HG02970 (cell line): ENCODE results near the gene MTMR3.

Experiments
- ATAC-seq: cut with Tn5 transposase; IDR thresholded peaks from one replicate; pipeline ENCODE4 v1.9.1; 2021; ENCODE audit warnings: mild to moderate bottlenecking, moderate library complexity, moderate number of reproducible peaks; ENCODE audit not compliant: unreplicated experiment, low FRiP score

MTMR3 gene

DNA sequence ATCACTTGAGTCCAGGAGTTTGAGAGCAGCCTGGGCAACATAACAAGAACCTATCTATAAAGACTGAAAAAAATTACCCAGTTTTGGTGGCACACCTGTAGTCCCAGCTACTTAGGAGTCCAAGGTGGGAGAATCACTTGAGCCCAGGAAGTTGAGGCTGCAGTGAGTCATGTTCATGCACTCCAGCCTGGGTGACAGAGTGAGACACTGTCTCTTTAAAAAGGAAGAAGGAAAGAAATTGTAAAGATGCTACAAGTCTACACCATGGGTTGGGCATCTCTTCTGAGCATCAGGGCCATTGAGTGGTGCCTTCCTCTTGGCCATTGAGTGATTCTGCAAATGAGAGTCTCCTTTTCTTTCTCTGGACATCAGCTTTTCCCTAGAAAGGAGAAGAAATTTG, 15.7 kb upstream of the MTMR3 start:
- ATAC-seq: no peak

DNA sequence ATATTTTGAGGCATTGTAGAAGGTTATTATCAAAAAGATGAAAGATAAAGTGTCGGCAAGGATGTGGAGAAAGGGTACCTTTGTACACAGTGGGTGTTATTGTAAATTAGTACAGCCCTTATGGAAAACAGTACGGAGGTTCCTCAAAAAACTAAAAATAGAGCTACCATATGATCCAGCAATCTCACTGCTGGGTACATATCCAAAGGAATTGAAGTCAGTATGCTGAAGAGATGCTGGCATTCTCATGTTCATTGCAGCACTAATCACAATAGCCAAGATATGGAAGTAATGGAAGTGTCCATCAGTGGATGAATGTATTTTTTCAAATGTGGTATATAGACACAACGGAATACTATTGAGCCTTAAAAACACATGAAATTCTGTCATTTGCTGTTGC, 15.1 kb upstream of the MTMR3 start:
- no peak for ATAC-seq

DNA sequence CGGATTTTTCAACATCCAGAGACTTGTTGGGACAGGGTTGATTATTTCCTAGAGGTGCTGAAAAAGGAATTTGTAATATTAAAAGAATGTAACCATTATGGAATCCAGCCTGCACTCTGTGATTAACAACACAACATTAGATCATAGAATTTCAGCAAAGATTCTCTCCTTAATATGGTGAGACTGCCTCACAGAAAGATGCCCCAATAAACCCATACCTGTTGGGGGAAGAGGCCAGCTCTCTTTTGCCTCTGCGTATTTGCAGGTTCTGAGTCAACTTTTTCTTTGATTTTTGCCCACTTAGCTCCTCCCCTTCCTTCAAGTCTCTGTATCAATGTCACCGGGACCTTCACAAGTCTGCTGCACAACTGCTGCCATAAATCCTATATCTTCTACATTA, 12.4 kb upstream of the MTMR3 start:
- ATAC-seq: no peak

DNA sequence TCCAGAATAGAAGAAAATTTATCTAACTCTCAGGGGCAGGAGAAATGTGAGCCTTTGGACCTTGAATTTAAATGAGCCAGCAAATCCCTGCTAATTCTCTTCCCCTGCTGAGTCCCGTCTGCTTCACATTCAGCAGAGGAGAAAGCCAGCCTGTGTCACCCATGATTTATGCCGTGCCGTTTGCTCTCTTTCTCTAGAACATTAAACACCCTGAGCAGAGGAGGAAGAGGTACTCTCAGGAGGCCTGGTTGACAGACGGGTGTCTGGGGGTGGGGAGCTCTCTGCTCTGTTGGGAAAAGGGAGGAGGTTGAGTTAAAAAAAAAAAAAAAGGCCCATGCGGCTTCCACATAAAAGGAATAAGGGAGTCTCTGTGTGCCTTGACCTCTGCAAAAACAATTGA, 11.3 kb upstream of the MTMR3 start:
- no peak for ATAC-seq

DNA sequence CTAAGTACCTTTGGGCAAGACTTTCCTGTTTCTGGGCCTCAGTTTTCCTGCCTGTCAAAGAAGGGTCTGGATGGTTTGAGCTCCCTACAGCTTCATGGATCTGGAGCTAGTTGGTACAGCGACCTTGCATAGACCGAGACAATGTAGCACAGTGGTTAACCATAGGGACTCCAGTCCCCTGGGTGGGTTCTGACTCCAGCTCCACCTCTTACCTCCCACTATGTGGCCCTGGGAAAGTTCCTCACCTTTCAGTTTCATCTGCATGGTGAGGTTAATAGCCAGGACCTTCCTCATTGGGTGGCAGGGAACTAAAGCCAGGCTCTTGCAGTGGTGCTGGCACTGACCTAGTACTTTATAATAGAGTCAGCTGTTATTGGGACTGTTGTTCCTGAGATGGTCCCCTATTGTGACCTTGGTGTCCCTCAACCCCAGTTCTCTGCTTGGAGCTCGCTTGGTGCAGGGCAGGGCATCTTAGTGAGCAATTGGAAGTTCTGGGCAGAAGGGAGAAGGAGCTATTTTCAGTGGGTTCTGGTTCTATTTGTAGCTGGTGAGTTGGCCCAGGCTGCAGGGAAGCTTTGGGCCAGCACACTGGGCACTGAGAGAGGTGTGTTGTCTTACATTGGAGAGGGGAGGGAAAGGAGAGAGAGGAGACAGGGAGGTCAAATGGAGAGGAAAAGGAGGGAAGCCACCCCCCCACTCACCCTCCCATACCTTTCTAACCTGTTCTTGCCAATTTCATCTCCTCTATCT, 10.7 kb upstream of the MTMR3 start:
- no peak for ATAC-seq

DNA sequence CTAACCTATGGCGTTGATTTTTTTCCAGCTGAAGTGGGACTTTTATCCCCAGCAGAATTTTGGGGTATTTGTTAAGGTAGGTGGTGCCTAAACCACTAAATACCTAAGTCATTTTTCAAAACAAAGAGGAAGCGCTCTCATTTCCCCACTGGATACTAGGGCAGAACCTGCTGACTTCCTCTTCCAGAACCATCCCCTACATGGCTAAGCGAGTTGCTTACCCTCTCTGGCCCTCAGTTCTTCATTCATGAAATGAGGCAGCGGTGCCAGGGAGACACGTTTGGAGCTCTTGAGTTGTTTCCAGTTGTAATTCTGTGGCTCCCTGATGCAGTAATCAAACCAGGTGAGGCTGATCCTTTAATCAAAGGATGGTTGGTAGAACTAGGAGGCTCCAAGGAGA, 10.0 kb upstream of the MTMR3 start:
- ATAC-seq: no peak

DNA sequence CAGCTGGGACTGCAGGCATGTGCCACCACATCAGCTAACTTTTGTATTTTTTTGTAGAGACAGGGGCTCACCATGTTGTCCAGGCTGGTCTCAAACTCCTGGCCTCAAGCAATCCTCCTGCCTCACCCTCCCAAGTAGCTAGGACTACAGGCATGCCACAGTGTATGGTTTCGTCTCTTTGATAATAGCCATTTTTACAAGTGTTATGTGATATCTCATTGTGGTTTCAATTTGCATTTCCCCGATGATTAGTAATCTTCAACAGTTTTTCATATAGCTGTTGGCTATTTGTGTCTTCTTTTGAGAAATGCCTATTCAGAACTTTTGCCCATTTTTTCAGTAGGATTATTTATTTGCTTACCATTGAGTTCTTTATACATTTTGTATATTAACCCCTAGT, 9.0 kb upstream of the MTMR3 start:
- ATAC-seq: no peak

DNA sequence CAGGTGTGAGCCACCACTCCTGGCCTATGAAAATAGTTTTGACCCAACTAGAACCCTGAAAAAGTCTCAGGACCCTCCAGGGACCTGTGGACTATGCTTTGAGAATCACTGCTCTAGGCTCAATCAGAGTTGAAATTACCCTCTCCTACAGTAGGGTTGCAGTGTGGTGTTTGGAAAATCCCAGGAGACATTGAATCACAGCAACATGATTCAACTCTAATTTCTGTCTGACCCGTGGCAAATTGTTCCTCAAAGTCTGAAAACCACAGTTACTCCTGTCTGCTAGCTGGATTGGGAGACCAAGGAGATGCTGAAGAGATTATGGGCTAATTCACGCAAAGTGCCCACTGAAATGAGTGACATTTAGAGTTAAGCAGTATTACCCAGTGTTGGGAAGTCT, 5.4 kb upstream of the MTMR3 start:
- no peak for ATAC-seq

DNA sequence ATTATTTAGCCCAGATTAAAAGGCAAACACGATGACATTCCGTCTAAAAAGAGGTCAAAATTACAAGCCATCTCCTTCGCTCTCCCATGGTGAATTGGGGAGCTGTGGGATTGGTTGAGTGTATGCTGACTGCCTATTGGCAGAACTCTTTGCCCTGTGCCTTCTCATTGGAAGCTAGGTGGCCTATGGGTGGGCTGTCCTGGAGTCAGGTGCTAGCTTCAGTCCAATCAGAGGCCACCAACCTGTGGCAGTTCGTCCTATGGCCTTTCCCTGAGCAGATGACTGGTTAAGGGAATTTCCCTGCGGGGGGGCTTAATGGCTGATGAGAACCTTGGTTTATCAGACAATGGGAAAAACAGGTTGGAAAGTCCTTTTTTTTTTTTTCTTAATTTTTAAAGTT, 3.2 kb upstream of the MTMR3 start:
- no peak for ATAC-seq

DNA sequence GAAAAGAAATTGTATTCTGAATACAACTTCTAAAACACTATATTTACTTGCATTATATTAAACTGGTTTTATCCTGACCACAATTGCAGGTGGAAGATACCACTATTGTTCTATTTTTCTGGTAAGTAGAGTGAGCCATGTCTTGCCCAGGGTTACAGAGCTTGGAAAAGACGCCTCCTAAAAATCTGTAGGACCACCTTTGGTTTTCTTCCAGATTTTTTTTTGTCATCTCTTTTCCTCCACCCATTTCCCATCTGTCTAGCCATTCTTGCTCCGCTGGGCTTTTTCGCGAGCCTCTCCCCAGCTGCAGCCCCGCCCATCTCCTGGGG, 294 bp upstream of the MTMR3 start:
- no peak for ATAC-seq

DNA sequence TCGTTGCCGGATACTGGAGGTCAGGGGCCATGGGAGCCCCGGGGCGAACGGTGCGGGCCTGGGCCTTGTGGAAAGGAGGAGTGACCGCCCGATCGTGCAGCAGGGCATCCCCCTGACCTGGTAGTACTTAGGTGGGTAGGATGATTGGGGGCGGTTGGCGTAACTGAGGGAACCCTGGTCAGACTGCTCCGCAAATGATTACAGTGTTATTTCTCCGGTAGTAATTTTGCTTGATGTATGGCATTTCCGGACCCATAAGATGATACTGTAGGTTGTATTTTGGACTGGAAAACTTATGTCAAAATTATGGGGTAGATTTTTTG, 762 bp downstream of the MTMR3 start:
- peak; percentile 3 for ATAC-seq

DNA sequence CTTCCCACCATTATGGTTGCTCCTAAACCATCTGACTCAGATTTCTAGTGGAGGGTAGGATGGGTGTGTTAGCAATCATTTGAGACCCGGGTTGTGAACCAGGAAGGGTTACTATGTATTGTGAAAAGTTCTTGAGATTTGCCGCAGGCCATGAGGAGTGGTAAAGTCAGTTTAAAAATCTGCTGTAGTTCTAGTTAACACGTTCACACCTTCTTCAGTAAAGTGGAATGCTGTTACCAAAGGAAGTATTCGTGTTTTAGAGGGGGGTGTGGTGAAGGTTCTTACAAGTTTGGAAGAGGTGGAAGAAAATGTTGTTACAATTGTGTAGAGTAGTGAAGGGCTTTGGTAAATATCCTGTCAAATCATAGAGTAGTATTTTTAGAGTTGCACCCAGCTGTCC, 2.6 kb downstream of the MTMR3 start:
- no peak for ATAC-seq

DNA sequence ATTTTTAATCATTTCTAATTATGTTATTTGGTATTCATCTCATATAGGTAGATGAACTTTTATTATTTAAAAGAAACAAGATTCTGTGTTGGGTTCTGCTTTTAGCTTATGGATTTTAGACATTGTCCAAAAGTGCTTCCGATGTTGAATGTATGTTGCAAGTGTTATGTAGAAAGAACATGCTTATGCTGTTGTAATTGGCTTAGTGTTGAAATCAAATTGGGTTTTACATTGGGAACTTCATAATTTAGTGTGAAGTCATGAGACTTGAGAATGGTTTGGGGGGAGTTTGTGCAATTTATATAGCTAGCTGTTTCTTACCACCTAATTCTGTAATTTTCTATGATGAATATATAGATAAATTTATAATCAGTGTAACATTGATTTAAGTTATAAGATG, 3.6 kb downstream of the MTMR3 start:
- no peak for ATAC-seq

DNA sequence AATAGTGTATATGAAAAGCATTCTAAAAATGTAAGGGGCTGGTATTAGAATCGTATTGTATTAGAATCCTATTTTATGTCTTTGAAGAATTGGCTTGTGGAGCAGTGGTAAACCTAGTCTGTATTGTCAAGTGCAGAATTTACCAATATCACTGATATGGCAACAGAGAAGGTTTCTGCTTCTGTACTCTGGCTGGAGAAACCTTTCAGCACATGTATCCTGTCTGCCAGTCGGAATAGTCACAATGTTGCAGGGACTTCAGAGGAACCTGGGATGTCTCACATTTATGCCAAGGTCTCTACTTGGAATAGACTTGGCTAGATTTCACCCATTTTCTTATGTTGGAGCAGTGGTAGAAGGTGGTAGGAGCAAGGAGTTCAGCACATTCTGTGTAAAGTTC, 4.4 kb downstream of the MTMR3 start:
- no peak for ATAC-seq

DNA sequence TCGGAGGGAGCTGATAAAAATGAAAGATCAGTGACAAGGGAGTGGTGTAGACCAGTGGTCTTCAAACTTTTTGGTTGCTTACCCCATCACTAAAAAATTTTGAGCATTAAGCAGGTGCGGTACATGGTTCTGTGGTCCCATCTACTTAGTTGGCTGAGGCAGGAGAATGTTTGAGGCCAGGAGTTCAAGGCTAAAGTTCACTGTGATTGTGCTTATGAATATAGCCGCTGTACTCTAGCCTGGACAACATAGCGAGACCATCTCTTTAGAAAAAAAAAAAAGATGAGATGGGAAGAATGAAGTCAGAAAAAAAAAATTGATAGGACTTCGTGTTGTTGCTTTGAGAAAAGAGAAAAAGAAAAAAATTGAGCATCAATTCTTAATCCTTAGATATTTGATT, 7.8 kb downstream of the MTMR3 start:
- ATAC-seq: no peak

DNA sequence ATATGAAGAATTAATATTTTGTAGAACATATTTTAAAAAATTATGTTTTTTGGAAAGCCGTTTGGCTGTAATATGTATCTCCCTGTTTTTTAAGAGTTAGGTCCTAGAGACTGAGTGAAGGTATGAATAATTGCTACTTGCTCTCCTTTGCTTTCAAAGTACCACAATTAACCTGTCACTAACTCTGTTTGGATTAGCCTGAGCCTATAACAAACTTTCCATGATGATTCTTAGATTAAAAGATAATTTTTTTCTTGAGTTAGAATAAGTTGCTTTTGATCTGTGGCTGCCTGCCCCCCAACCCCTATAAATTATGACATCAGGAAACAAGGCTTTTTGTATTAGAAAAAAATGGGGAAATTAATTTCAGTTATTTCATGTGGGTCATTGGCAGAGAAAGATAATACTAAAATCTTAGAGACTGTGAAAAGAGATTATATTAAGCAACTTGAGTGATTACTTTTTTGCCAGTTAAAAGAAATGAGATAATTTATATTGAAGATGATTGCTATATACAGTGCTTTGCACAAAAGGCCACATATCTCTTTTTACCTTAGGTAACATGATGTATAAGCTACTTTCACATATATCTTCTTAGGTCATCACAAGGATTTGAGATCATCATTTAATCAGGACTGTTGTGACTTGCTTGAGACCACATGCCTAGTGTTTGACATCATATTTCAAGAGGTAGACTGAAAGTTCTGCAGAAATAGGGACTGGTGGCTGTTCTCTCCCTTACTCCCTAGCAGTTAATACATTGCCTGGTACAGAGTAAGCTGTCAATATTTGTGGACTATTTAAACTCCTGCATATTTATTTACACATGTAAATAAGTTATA, 9.6 kb downstream of the MTMR3 start:
- ATAC-seq: no peak

DNA sequence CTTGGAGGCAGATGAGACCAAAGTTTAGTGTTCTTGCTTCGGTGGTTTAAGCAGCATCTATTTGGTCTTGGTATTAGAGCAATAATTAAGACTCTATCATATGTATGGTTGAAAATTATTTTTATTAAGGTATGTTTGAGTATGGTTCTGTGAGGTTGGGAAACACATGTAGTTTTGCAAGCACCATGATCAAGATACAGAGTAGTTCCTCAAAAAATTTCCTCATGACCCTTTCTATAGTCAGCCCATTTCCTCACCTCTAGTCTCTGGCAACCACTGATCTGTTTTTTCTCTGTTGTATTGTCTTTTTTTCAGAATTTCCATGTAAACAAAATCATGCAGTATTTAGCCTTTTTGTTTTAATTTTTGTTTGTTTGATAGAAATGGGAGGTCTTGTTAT, 18.4 kb downstream of the MTMR3 start:
- ATAC-seq: no peak

DNA sequence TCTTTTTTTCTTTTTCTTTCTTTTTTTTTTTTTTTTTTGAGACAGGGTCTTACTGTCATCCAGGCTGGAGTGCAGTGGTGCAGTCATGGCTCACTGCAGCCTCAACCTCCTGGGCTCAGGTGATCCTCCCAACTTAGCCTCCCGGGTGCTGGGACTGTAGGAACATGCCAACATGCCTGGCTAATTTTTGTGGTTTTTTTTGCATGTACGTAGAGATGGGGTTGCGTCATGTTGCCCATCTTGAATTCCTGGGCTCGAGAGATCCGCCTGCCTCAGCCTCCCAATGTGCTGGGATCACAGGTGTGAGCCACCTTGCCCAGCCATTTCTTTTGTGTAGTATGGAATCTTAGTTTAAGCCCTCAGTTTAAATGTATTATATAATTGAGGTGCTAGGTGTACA, 20.4 kb downstream of the MTMR3 start:
- ATAC-seq: no peak

DNA sequence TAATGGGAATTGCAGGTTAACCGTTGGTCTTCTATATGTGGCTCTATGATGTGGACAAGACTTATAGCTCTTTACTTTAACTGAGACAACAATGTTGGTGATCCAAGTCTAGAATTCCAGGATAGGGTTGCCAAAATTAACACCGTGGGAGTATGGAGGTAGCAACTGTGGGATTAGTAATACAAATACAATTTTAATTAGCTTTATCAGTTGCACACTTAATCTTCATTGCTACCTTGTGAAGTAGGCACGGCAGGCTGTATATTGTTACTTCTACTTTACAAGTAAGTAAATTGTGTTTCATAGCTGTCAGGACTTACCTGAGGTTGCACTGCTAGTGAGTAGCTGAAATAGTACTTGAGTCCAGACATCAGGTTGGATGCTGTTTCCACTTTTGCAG, 21.0 kb downstream of the MTMR3 start:
- ATAC-seq: no peak

DNA sequence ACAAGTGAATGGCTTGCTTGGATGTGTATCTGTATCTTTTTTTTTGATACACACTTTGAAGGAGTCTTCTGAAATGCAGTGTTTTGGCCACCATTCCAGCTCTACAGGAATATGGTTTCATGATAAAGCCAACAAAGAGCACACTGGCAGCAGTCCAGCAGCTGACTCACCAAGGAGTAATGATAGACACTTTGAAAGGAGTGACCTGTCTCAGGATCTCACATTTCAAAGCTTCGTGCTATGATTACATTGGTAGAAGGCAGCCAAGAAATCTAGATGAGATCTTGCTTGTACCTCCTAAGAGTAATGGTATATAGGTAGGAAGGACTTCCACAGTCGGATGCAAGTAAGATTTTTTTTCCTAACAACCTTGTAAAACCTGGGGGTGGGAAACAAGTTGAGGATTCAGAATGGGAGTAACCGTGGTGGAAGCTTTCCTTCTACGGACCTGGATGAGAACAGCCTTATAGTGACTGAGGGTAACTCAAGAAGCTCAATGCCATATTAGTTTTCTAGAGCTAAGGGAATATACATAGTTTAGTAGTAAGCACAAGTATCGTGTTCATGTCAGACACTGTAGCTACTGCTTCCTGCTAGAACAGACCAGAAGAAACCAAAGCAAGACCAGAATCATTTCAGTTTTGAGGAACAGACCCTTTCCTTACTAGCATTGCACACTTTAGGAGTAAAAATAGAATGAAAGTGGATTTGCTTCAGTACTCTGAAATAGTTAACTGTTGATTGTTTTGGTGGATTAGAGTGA, 25.0 kb downstream of the MTMR3 start:
- no peak for ATAC-seq

DNA sequence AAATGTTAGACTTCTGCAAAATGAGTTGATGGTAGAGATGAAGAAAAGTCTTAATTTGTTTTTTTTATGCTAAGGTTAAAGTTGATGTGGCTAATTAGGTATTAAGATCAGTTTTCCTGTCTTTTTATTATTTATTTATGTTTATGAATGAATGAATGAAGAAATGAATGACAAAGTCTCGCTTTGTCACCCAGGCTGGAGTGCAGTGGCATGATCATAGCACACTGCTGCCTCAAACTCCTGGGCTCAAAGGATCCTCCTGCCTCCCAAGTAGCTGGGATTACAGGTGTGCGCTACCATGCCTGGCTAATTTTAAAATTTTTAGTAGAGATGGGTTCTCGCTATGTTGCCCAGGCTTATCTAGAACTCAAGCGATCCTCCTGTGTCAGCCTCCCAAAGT, 29.2 kb downstream of the MTMR3 start:
- no peak for ATAC-seq
